Stomach (tissue), 4 donors: ENCODE data around the gene DNASE1L3.

Experiments used
- EP300 ChIP-seq: sonication (generic); formaldehyde crosslinking; IDR thresholded peaks from one replicate; pipeline ENCODE4 v1.6.1; 2017; ENCODE audit warnings: antibody characterized with exemption
- POLR2A ChIP-seq, 4 donors: fragments of 450-650 bp; IDR thresholded peaks; one replicate each; pipeline ENCODE4 v1.6.1; 2016; ENCODE audit warnings: antibody characterized with exemption in 4 of 4, control low read depth in 2 of 4, mild to moderate bottlenecking in 1 of 4, moderate library complexity in 1 of 4
- POLR2AphosphoS5 ChIP-seq, 3 donors: sonication (generic); formaldehyde crosslinking; IDR thresholded peaks; one replicate each; pipeline ENCODE4 v1.6.1; 2016; ENCODE audit warnings: antibody characterized with exemption in 3 of 3
- TF ChIP-seq, protein P1 (sequence below), 7 experiments: fragments of 450-650 bp in 4 of 7; fragments of 200-600 bp in 3 of 7; sonication (generic) in 3 of 7; IDR thresholded peaks; one replicate each; pipeline ENCODE4 v1.5.1; 2016 to 2019; ENCODE audit warnings: antibody characterized with exemption in 7 of 7, control low read depth in 2 of 7, mild to moderate bottlenecking in 1 of 7

DNA sequence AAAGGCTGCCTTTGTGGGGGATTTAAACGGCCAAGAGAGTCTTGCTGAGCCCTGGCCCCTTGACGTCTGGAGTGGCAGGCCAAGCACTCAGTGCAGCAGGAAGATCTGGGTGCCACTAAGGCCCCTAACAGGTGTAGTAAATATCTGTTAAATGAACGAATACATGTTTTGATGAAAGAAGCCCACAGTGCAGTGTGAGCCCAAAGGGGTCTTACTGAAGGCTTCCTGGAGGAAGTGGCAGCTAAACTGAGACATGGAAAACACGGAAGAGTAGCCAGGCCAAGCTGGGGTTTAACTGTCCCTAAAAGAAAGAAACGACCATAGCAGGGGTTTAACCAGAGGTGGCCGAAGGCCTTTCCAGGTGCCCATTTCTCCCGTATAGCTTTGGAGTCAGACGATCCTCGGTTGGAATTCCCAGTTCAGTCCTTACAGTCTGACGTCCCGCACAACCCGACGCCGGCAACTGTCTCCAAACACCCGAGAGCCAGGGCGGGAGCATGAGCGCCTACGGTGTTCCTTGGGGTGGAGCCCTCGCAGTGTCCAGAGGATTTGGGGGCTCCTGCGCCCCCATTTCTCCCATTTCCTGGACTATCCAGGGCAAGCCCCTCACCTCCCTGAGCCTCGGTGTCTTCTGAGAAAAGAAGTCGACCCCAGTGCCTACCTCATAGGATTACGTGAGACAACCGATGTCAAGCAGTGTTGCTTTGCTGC lies 25.9 kb upstream of the DNASE1L3 start:
- TF ChIP-seq, protein P1, sequence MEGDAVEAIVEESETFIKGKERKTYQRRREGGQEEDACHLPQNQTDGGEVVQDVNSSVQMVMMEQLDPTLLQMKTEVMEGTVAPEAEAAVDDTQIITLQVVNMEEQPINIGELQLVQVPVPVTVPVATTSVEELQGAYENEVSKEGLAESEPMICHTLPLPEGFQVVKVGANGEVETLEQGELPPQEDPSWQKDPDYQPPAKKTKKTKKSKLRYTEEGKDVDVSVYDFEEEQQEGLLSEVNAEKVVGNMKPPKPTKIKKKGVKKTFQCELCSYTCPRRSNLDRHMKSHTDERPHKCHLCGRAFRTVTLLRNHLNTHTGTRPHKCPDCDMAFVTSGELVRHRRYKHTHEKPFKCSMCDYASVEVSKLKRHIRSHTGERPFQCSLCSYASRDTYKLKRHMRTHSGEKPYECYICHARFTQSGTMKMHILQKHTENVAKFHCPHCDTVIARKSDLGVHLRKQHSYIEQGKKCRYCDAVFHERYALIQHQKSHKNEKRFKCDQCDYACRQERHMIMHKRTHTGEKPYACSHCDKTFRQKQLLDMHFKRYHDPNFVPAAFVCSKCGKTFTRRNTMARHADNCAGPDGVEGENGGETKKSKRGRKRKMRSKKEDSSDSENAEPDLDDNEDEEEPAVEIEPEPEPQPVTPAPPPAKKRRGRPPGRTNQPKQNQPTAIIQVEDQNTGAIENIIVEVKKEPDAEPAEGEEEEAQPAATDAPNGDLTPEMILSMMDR (IDR thresholded peaks at IDR 0.05): no peak
- TF ChIP-seq POLR2A (IDR thresholded peaks at IDR 0.05) (no peak), EP300 (no peak), POLR2AphosphoS5 (IDR thresholded peaks at IDR 0.05) (no peak)
